GM18909 (cell line): ENCODE results near the gene SEM1.
"Not testable (repeated sequence)": the region's sequence is repeated elsewhere in the genome, so short reads cannot be mapped to it uniquely, and the experiment has no call there.

Experiments used
- ATAC-seq: cut with Tn5 transposase; IDR thresholded peaks from one replicate; pipeline ENCODE4 v1.9.1; 2021; ENCODE audit warnings: mild to moderate bottlenecking; ENCODE audit not compliant: unreplicated experiment, poor library complexity

SEM1 gene

DNA sequence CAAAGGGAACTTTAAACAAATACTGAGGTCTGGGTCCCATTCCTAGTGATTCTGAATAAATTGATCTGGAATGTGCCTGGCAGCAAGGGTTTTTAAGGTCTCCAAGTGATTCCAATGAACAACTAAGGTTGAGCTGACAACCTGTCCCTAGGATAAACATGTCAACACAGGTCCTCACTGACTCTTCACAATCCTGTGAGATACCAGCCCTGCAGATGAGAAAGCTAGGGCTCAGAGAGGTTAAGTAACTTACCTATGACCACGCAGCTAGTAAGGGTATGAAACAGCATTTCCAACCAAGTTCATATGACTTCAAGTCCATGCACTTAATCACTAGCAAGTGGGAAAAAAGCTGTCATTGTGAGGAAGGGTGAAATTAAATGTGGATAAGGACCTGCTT is 44.0 kb downstream of the SEM1 start:
- no peak for ATAC-seq

DNA sequence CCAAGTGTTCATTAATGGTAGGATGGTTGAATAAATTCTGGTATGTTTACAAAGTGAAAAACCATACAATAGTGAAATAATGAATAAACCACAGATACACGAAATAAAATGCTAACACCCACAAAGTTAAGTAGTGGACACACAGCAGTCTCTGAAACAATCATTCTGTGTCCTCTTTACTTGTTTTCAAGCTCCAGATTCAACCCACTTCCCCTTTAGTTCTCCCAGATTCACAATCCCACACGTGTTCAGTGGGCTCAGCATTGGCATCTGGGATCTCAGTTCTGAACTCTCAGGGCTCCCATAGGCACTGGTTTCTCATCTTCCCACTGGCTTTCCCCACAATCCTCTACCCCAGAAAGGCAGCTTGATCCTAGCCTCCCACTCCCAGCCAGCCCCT is 44.9 kb downstream of the SEM1 start:
- no peak for ATAC-seq

DNA sequence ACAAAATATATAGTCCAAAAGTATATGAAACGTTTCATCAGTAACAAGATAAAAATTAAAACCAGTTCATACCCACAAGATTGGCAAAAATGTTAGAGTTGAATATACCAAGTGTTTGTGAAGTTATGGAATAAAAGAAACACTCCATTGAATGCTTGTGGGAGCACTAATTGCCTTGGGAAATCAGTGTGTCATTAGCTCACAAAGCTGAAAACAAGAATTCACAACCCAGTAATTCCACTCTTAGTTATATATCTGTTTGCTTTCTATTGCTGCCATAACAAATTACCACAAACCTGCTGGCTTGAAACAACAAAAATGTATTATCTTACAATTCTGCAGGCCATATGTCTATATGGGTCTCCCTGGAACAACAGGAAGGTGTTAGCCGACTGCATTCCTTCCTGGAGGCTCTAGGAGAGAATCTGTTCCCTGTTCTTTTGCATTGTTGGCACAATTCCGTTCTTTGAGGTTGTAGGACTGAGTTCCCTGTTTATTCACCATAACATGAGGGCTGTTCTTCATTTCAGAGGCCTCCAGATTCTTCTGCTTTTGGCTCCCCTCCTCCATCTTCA is 45.7 kb downstream of the SEM1 start:
- no peak for ATAC-seq

DNA sequence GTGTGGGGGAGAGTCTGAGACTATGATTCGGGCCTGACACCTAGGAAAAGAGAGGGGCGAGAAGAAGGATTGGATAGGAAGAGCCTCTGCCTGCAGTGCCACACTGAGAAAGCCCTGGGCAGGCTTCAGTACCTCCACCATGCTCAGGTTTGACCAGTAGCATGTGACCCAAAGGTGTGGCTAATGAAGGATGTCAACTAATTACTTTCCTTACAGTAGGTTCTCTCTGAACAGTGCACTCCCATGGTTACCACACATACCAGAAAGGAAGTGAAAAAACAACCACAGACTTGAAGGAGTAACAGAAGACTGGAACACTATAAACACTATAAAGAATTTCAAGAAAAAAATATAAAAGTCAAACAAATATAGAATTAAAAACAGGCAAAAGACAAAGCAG is 46.2 kb downstream of the SEM1 start:
- peak; percentile 98 for ATAC-seq

DNA sequence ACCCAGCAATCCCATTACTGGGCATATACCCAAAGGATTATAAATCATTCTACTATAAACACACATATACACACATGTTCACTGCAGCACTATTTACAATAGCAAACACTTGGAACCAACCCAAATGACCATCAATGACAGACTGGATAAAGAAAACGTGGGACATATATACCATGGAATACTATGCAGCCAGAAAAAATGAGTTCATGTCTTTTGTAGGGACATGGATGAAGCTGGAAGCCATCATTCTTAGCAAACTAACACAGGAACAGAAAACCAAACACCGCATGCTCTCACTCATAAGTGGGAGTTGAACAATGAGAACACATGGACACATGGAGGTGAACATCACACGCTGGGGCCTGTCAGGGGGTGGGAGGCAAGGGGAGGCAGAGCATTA is 47.5 kb downstream of the SEM1 start:
- not testable (repeated sequence) for ATAC-seq

DNA sequence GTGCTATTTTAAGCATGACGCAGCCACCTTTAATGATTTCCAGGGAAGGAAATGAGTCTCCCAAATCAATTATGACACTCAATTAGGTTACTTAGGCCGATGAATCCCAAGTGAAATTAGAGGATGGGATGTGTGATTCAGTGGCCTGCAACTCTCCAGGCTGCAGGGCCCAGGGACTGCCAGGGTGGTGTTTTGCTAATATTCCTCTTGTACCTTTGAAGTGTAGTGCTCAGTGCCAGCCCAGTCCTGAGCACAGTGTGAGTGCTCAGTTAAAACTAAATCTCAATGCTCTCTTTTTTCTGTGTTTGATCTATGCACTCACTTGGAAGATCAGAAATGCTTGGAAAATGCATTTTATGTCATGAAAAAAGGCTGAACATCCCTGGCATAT is 51.6 kb downstream of the SEM1 start:
- no peak for ATAC-seq

DNA sequence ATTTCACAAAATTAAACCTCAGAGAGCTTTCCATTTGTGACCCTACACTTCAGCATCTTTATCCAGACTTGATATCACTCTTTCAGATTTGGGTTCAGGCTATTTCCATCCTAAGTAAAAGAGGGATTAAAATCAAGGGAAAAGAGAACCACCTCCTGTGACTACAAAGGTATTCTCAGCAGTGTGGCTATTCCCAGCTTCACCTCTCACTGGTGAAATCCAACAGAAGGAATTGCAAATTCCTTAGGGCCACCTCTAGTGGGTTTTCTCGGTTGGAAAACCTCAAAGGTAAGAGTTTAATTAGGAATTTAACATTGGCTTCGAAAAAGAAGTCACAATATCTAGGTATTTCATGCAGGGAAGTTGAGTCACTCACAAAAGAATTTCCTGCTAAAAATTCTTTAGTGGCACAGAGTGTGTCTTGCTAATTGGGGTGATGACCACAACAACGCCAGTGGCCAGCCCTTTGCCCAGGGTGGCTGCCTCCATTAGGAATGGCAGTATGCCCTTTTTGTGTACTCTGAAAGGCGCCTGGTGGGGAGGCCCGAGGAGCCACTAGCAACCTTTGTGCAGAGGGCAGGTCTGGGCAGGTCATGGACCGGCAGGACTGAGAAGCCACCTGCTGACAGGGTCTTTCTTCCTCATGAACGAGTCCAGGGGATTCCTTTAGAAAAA is 52.2 kb downstream of the SEM1 start:
- ATAC-seq = no peak

DNA sequence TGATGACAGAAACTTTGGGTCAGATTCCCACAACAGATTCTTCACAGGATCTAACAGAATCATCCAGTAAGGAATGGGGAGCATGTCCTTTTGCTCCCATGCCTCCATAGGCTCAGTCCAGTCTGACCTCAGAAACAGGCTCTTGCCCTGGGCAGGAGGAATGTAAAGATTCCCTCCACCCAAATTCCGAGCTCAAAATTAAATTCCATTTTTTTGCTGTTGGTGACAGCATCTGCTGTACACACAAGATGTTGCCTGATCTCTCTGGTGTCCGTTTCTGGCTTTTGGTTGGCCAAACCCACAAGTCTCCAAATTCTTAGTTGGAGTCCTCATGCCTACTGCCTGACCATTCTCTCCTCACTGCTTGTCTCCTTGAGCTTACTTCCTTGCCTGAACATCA is 53.7 kb downstream of the SEM1 start:
- no peak for ATAC-seq

DNA sequence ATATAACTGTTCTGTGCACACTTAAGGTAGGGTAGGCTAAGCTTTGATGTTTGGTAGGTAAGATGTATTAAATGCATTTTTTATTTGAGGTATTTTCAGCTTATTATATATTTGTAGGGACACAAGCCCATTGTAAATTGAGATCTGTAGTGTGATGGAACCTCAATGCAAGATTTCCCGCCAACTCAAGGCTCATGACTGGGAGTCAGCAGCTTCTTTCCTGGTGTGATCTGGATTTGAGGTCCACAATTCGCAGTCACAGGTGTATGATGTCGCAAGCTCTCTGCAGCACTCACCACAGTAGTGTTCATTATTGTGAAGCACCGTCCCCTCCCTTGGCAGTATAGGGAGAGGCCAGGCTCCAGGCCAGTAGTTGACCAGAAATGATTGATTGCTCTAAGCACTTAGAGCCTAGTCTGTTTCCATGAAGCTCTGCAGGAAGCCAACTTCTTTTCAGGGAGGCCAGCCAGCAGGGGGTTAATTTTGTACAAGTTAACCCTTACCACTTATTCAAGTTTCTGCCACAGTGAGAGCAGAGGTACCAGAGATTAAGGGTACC is 54.9 kb downstream of the SEM1 start:
- no peak for ATAC-seq

DNA sequence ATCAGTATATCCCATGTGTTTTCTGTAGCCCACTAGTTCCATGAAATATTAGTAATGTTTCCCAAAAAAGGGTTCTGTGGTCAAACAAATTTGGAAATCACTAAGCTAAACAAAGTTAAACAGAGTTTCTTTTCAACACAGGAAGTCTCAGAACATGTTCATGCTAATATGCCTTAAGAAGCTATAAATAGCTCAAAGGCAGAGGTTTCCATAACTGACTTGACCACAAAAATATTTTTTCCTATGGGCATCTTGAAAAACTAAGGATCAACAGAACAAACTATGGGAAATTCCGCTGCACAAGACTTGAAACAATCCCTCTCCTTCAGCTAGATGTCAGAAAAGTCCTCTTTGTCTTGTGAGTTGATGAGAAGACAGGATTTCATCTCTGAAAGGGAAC is 59.7 kb downstream of the SEM1 start:
- no peak for ATAC-seq

DNA sequence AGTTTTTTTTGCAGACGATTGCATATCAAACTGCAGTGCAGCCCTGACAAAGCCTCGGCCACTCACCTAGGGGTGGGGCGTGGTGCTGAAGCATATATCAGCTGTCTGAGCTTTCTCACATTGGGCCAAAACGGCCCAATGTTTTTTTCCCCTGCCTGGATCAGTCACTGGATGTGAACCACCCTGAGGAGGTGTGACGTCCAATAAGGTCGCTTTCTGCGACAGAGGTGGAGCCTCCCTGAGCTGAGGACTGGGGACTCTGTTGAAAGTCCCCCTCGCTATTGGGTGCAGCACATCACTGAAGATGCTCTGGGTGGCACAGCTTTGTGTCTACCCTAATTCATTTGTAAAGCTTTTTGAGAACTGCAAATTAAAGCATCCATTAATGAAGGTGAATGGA is 60.9 kb downstream of the SEM1 start:
- ATAC-seq = no peak

DNA sequence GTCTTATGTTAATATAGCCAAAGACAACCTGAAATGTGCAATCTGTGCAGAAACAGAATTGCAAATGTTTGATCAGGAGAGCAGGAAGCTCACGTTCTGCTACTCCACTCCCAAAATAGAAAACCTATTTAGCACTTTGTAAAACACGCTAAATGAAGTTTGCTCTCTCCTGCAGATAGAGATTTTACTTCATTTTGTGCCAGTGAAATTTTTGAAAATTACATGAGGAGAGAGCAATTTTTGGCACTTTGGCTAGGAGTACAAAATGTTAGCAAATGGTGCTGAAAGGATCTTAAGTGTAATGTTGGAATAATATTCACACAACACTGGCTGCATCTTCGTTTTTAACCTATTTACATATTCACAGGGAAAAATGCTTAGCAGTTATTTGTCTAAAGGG is 61.9 kb downstream of the SEM1 start:
- no peak for ATAC-seq

DNA sequence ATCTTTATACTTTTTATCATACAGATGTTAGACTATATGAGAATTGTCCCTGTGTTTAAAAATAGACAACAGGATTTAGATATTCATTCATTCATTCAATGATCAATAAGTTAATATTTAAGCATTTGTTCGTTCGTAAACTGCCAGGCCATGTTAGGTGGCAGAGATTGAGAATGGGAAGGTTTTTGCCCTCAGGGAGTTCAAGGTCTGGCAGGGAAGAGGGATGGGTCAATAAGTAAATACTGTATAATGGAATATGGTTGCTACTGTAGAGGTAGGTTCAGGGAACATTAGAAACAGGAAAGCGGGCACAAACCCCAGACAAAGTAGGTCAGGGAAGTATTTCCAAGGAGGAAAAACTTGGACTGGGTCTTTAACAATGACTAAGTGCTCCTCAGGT is 64.6 kb downstream of the SEM1 start:
- no peak for ATAC-seq

DNA sequence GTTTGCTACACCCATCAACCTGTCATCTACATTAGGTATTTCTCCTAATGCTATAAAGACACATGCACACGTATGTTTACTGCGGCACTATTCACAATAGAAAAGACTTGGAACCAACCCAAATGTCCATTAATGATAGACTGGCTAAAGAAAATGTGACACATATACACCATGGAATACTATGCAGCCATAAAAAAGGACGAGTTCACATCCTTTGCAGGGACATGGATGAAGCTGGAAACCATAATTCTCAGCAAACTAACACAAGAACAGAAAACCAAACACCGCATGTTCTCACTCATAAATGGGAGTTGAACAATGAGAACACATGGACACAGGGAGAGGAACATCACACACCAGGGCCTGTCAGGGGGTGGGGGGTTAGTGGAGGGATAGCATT is 66.2 kb downstream of the SEM1 start:
- not testable (repeated sequence) for ATAC-seq

DNA sequence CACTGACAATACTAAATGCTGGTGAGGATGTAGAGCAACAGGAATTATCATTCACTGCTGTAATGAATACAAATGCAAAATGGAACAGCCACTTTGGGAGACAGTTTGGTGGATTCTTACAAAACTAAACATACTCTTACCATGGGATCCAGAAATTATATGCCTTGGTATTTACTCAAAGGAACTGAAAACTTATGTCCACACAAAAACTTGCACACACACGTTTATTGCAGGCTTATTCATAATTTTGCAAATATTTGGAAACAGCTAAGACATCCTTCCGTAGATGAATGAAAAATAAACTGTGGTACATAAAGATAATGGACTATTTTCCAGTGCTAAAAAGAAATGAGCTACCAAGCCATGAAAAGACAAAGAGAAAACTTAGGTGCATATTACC is 69.6 kb downstream of the SEM1 start:
- ATAC-seq = no peak
